ENCODE data around the gene GGNBP2.
"Not testable (repeated sequence)": the region's sequence is repeated elsewhere in the genome, so short reads cannot be mapped to it uniquely, and the experiment has no call there.

The GGNBP2 gene, protein sequence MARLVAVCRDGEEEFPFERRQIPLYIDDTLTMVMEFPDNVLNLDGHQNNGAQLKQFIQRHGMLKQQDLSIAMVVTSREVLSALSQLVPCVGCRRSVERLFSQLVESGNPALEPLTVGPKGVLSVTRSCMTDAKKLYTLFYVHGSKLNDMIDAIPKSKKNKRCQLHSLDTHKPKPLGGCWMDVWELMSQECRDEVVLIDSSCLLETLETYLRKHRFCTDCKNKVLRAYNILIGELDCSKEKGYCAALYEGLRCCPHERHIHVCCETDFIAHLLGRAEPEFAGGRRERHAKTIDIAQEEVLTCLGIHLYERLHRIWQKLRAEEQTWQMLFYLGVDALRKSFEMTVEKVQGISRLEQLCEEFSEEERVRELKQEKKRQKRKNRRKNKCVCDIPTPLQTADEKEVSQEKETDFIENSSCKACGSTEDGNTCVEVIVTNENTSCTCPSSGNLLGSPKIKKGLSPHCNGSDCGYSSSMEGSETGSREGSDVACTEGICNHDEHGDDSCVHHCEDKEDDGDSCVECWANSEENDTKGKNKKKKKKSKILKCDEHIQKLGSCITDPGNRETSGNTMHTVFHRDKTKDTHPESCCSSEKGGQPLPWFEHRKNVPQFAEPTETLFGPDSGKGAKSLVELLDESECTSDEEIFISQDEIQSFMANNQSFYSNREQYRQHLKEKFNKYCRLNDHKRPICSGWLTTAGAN

DNA sequence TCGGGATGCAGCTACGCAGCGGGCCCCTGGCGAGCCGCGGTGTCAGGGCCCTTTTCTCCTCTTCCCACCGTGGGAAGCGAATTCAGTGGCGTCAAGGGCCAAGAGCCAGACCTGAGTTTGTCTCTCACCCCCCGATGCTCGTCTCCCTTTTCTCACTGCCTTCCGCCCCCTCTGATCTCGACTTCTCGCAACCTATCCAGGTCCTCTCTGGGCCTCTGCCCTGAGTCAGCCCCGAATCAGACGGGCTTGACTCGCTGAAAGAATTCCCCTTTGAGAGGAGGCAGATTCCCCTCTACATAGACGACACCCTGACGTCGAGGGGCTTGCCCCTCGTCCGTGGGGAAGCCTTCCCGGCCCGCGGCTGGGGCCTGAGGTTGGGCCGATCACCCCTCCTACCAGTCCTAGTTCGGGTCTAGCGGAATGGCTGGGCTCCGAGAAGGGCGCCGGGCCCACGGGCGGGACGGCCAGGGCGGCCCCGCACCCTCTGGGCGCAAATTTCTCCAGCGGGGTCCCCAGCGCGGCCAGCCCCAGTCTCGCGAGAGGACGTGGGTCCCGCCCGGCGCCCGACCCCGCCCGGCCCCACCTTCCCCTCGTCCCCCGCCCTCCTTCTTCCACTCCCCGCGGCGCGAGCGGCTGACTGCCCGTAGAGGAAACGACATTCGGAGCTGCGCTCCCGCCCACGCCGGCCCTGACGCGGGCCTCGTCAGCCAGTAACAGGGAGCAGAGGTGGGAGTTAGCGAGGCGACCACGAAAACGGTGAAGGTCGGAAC, at the start of gene GGNBP2:
TSS of gene GGNBP2 (plus strand) at position 613 of the 770 bp plus-strand sequence. CDS start 806 bp downstream, outside the sequence.
- peak; percentile 87 for DNase-seq (ENCODE audit: low read depth, low spot score)

GRCh38 chr17:36495076-36495578, 49.6 kb upstream of the GGNBP2 start:
- no peak for DNase-seq (ENCODE audit: low read depth, low spot score)

GRCh38 chr17:36496018-36496789, 48.5 kb upstream of the GGNBP2 start:
- no peak for DNase-seq (ENCODE audit: low read depth, low spot score)

- no peak for DNase-seq (ENCODE audit: low read depth, low spot score)
These were observed 46.6 kb upstream of the GGNBP2 start for GRCh38 chr17:36498155-36498554.

- DNase-seq (ENCODE audit: low read depth, low spot score) = no peak
These were observed 46.0 kb upstream of the GGNBP2 start for GRCh38 chr17:36498560-36499300.

DNA sequence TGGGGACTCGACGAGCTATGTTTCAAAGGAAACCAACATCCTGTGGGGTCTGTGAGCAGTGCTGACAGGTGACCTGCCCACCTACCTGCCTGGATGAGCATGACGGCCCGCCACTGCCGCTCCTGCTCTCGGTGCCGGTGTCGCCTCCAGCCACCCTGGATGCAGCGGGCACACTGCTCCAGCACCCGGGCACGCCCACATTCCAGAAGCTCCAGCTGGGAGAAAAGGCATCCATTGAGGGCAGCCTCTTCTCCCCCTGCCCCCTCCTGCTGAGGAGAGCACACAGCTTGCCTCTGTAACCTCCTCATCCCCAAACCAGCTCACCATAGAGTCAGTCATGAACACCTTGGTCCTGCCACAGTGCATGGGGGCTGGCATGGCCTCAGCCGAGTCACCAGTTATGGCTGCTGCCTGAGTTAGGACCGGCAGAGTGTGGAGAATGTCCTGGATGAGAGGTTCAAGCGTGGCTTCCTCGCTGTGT, 43.9 kb upstream of the GGNBP2 start:
- no peak for DNase-seq (ENCODE audit: low read depth, low spot score)

DNA sequence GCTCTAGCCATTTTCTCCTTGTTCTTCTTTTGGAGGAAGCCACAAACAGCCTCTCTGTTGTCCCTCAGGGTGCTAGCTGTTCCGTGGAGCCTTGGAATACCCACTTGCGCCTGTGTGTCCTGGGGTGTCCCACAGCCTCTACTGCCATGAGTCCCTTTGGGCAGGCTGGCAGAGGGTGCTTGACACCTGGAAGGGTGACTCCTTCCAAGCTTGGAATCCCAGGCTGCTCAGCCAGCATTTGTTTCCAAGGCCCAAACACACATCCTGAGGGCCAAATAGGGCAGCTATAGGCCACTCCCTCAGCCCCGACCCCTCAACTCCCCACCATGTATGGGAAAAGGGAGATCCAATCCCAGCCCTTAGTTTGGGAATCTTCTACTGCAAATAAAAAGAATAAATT, 43.4 kb upstream of the GGNBP2 start:
- no peak for DNase-seq (ENCODE audit: low read depth, low spot score)

DNA sequence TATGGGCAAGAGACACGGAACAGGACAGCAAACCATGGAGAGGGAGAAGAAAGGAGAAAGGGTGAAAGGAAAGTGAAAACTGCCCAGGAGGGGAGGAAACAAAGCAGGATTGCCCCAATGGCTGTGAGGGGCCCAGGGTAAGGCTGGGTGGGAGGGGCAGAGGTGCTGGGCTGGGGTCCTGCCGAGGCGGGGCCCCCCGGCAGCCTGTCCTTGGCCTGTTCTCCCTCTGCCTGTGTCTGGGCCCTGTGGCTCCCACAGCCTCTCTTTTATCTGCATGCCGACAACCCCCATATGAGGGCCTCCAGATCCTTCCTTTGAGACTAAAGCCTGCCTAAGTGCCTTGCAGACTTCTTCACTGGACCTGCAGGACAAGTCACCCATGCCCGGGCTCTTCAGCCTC, 42.8 kb upstream of the GGNBP2 start:
- DNase-seq (ENCODE audit: low read depth, low spot score) = no peak

DNA sequence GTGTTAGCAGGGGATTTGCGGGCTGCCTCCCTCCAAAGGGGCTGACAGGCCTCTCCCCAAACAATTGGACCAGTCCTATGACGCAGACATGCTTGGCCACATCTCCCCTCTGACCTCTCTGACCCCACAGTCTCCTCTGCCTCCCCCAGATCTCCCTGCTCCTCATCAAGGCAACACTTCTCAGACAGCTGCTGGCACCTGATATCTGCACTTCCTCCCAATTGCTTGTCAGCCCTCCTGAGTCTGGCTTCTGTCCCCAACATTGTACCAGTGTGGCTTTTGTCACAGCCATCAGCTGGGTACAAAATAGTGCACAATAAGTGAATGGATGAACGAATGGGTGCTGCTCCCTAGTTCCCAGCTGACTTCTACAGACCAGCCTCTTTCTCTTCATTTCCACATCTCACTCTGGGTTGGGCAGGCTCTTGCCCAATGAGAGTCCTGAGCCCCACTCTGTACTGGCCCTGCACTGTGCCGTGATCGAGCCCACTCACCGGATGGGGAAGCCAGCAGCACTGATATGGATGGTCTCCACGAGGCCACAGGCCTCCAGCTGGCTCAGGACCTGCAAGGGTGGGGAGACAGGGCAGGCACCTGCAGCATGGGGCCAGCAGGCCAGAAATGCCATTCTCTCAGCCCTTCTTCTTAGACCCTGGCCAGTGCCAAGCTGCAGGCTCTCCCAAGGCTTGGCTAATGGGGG, 41.1 kb upstream of the GGNBP2 start:
- no peak for DNase-seq (ENCODE audit: low read depth, low spot score)

GRCh38 chr17:36504156-36504545, 40.6 kb upstream of the GGNBP2 start:
- no peak for DNase-seq (ENCODE audit: low read depth, low spot score)

GRCh38 chr17:36505171-36505570, 39.5 kb upstream of the GGNBP2 start:
- no peak for DNase-seq (ENCODE audit: low read depth, low spot score)

GRCh38 chr17:36506249-36506826, 38.4 kb upstream of the GGNBP2 start:
- DNase-seq (ENCODE audit: low read depth, low spot score) = no peak

- no peak for DNase-seq (ENCODE audit: low read depth, low spot score)
These were observed 37.9 kb upstream of the GGNBP2 start for GRCh38 chr17:36506831-36507230.

GRCh38 chr17:36507266-36507665, 37.5 kb upstream of the GGNBP2 start:
- no peak for DNase-seq (ENCODE audit: low read depth, low spot score)

DNA sequence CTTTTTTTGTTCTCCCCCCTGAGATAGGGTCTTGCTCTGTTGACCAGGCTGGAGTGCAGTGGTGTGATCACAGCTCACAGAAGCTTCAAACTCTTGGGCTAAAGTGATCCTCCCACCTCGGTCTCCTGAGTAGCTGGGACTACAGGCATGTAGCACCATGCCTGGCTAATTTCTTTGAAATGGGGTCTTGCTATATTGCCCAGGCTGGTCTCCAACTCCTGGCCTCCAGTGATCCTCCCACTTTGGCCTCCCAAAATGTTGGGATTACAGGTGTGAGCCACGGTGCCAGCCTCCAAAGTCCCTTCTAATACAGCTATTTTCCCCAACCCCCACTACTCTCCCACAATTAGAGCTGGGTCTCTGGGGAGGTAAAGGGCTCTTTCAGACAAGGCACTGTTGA, 36.3 kb upstream of the GGNBP2 start:
- DNase-seq (ENCODE audit: low read depth, low spot score) = not testable (repeated sequence)

GRCh38 chr17:36509272-36509985, 35.3 kb upstream of the GGNBP2 start:
- no peak for DNase-seq (ENCODE audit: low read depth, low spot score)

DNA sequence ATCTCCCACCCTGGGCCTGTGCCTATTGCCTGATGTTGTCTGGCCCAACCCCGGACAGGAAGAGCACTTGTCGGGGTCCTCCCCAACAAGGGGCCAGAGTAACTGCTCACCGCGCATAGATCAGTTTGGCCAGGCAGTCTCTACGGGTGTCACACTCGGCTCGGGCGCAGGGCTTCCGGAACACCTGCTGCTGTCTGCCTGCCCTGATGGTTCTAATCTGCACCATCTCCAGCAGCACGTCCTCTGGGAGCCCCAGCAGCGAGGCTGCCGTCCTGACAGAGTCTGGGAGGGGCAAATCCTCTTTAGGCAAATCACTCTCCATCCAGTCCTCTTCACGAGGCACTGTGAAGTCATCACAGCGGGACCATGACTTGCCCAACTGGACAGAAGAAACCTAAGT, 34.1 kb upstream of the GGNBP2 start:
- no peak for DNase-seq (ENCODE audit: low read depth, low spot score)

DNA sequence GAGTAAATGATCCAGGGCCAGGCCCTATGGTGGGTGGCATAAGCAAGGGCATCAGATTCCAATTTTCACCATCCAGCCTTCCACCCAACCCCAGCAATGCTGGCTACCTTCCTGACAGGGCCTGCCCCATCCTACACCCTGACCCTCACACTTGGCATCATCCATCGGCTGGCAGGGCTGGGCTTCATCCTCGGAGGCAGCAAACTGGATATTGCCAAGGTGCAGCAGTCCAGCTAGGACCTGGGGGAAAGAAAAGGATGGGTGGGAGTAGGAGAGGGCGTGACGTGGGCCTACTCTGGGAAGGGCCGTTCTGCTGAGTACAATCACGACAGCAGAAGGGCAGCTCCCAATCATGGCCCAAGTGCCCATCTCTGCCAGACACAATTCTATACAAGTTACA, 33.5 kb upstream of the GGNBP2 start:
- no peak for DNase-seq (ENCODE audit: low read depth, low spot score)

DNA sequence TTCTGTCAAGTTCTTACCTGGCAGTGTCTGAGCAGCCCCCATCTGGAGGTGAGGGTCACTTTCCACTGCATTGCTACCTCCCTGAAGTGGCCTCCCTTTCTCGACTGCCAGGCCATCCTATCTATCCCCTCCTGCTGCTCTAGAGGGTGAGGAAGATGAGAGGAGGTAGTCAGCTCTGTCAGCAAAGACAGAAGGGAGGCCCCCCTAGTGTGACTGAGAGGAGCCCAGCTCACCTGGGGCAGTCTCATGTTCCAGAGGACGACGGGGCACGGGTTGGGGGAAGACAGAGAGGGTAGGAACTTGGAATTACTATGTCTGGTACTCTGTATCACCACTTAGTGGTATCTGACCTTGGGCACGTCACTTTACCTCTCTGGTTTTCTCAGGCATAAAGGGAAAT, 32.1 kb upstream of the GGNBP2 start:
- DNase-seq (ENCODE audit: low read depth, low spot score) = no peak
